KG1 (cell line): Measurements from ENCODE around the gene SLC16A1.
"Not testable (repeated sequence)": the region's sequence is repeated elsewhere in the genome, so short reads cannot be mapped to it uniquely, and the experiment has no call there.

ENCODE experiments used
- DNase-seq: peaks from one replicate; lab custom pipeline; 2025; lab: John Stamatoyannopoulos, UW

Gene SLC16A1

GRCh38 chr1:112923959-112924349 is 32.0 kb downstream of the SLC16A1 start:
- no peak for DNase-seq

- DNase-seq = no peak
Observed at GRCh38 chr1:112923234-112923958, 32.6 kb downstream of the SLC16A1 start.

- DNase-seq = no peak
Observed at GRCh38 chr1:112911506-112912220, 44.3 kb downstream of the SLC16A1 start.

GRCh38 chr1:112909847-112910246 is 46.1 kb downstream of the SLC16A1 start:
- no peak for DNase-seq

- DNase-seq = no peak
Observed at GRCh38 chr1:112906150-112906698, 49.8 kb downstream of the SLC16A1 start.

- no peak for DNase-seq
Observed at GRCh38 chr1:112905395-112906149, 50.4 kb downstream of the SLC16A1 start.

- DNase-seq = no peak
Observed at GRCh38 chr1:112904831-112905261, 51.1 kb downstream of the SLC16A1 start.

- no peak for DNase-seq
Observed at GRCh38 chr1:112904071-112904830, 51.7 kb downstream of the SLC16A1 start.

- no peak for DNase-seq
Observed at GRCh38 chr1:112902221-112902620, 53.8 kb downstream of the SLC16A1 start.

GRCh38 chr1:112901387-112901786 is 54.6 kb downstream of the SLC16A1 start:
- DNase-seq = no peak

GRCh38 chr1:112896783-112897182 is 59.2 kb downstream of the SLC16A1 start:
- no peak for DNase-seq

GRCh38 chr1:112894561-112895011 is 61.4 kb downstream of the SLC16A1 start:
- DNase-seq = no peak

GRCh38 chr1:112894010-112894292 is 62.0 kb downstream of the SLC16A1 start:
- no peak for DNase-seq

GRCh38 chr1:112893288-112894009 is 62.5 kb downstream of the SLC16A1 start:
- no peak for DNase-seq

GRCh38 chr1:112889906-112890305 is 66.1 kb downstream of the SLC16A1 start:
- not testable (repeated sequence) for DNase-seq

GRCh38 chr1:112889052-112889768 is 66.8 kb downstream of the SLC16A1 start:
- no peak for DNase-seq

- no peak for DNase-seq
Observed at GRCh38 chr1:112888630-112889029, 67.4 kb downstream of the SLC16A1 start.

- DNase-seq = no peak
Observed at GRCh38 chr1:112887599-112888283, 68.3 kb downstream of the SLC16A1 start.

- not testable (repeated sequence) for DNase-seq
Observed at GRCh38 chr1:112884996-112885395, 71.0 kb downstream of the SLC16A1 start.

- no peak for DNase-seq
Observed at GRCh38 chr1:112882271-112882744, 73.7 kb downstream of the SLC16A1 start.
